H1 (cell line): ENCODE data around the gene SNX33. TPM values are rescaled to one million over a fixed set of nuclear protein-coding genes. Genes with fewer than 3 reads are reported as not detected.

Source experiments
- CHD1 ChIP-seq: IDR thresholded peaks from 2 replicates; pipeline ENCODE4 v1.6.1; 2012; ENCODE audit warnings: low read depth, low read length, improper control_type of control experiment
- NRF1 ChIP-seq: IDR thresholded peaks from 2 replicates; pipeline ENCODE4 v1.6.1; 2011; ENCODE audit warnings: mild to moderate bottlenecking, low read depth, low read length, improper control_type of control experiment
- polyA plus RNA-seq, 7 experiments: library from polyadenylated mRNA; depleted of rRNA in 3 of 7; stranded (reverse) in 5 of 7; unstranded in 2 of 7; fragments of >200 nt in 5 of 7; fragments of 200-250 nt in 2 of 7; gene quantifications; 1 replicate in 5 of 7; 2 replicates in 1 of 7; 4 replicates in 1 of 7; pipeline versions ENCODE4 v1.2.1 to v1.2.3, GENCODE V29; 2011 to 2013; ENCODE audit warnings: missing spikeins in 2 of 7, mixed read lengths in 2 of 7
- total RNA-seq: library from RNA; stranded (reverse); fragmentation: NEBNext Ultra II Directional; extraction: Animal tissue kit (Norgen Biotek cat#: 25700); gene quantifications from 2 replicates; pipeline ENCODE4 v1.2.1, GENCODE V29; 2021

SNX33 gene
- total and polyA plus RNA-seq, 2 of the 8 experiments (the other 6 are each of a cell fraction or from before 2014, with no cell fraction given): 14.3 to 22.9 TPM

DNA sequence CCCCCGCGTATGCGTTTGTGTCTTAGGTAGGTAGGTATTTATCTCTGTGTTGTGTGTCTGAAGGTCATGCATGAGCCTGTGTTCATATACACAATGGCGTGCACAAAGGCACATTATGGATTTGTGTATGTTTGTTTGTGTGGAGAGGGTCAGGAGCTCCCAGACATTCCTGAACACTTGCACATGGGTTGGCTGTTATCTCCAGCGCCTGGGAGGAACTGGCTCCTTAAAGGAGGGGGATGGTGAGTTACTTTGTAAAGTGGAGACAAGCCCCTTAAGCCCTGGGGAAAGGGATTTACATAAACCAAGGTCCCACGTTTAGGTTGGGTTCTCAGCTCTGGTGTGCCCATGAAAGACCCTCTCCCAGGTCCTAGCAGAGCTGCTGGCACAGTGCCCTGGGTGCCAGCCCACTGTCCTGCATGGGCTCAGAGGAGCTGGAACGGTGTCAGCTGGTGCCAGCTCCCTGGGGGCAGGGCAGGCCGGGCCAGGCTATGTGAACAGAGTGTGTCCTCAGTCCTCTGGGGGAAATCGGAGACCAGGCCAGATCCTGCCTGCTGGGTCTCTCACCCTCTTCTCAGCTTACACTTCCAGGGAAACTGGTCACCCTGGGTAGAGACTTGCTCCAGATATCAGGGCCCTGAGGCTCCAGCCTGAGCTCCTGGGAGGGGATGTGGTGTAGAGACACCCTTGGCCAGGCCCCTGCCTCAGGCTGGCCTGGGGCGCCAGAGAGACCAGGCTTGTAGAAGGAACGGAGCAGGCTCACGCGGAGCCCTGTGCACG is 25.1 kb downstream of the SNX33 start (continued):
- TF ChIP-seq CHD1 (no peak), NRF1 (no peak)
